HG03460 (cell line): ENCODE measurements around the gene CCDC116.

Source experiments
- ATAC-seq: cut with Tn5 transposase; IDR thresholded peaks from one replicate; pipeline ENCODE4 v1.9.1; 2021; ENCODE audit not compliant: unreplicated experiment

The CCDC116 gene

GRCh38 chr22:21679383-21679782, 46.8 kb downstream of the CCDC116 start:
- ATAC-seq = no peak

- no peak for ATAC-seq
Observed at GRCh38 chr22:21680830-21681565, 48.4 kb downstream of the CCDC116 start.

DNA sequence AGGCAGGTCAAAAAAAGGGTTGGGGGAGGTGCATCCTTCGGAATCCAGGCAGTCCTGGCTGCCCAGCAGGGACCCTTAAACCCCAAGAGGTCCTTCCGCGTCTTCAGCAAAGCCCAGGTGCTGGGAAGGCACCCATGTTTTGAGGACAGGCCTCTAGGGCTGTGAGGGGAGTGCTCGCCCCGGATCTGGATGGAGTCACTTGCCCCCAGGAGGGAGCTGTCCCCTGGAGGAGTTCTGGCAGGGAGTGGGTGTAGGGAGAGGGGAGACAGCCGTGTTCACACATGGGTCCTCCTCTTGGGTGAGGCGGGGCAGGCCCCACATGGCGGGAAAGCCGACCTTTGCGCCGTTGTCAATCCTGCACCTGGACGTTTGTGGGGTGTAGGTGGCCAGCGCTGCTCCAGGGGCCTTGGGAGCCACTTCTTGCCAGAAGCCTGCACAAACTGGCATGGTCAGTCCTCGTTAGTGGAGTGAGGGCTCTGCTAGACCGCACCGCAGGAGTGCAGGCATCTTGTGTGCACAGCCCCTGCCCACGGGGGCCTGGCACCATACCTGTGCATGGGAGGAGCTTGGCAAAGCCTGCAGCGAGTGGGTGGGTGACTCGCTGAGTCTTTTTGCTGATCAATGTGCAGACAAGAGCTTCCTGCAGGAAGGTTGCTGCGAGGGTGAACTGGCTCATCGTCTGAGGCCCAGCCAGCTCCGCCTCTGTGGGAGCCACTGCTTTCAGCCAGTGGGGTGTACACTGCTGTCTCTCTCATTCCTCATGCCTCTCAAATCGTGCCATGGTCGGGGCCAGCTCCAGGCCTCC, 49.2 kb downstream of the CCDC116 start:
- ATAC-seq = no peak

DNA sequence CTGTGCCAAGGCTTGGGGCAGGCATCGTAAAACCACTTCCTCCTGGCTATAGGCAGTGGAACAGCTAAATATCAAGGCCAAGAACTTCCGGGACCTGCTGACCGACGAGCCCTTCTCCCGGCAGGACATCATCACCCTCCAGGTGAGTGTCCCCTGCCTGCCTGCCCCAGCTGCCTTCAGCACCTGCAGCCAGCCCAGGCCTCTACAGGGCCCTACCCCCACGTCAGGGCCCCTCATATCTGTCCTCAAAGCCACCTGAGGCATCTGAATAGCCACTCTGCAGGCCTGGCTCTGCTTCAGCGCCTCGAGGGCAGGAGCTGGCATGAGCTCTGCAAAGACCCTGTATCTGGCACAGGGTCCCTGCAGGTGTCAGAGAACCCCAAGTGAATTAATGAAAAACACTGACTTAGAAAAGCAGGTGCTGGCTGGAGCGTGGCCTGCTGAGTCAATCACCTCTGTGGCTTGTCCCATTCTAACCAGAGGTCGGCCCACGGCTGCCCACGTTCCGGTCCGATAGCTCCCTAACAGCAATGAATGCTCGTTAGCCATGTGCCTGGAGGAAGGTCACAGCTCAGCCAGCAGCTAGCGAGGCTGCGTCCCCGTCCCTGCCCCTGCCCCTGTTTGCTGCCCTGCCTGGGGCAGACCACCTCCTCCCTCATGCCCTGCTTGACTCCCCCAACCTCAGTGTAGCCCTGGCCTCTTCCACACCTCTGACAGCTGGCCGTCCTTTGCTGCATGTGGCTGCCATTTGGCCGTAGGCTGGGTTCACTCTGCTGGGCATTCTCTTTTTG, 50.0 kb downstream of the CCDC116 start:
- no peak for ATAC-seq

DNA sequence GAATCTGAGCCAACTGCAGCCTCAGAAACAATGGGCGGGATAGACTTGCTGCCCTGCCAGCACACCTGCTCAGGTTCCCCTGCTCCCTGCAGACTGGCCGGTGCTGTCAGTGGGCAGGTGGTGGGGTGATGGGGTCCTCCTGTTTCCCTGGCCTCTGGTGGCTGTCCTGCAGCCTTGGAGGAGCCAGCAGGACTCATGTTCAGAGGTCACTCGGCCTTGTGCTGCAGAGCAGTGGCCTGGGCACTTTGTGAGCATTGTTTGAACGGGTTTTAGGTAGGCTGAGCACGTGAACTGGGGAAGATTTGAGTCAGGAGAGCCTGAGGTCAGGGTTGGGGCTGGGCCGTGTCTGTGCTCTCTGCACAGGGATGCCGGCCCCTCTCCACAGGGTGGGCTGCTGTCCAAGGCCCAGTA, 50.8 kb downstream of the CCDC116 start:
- no peak for ATAC-seq

DNA sequence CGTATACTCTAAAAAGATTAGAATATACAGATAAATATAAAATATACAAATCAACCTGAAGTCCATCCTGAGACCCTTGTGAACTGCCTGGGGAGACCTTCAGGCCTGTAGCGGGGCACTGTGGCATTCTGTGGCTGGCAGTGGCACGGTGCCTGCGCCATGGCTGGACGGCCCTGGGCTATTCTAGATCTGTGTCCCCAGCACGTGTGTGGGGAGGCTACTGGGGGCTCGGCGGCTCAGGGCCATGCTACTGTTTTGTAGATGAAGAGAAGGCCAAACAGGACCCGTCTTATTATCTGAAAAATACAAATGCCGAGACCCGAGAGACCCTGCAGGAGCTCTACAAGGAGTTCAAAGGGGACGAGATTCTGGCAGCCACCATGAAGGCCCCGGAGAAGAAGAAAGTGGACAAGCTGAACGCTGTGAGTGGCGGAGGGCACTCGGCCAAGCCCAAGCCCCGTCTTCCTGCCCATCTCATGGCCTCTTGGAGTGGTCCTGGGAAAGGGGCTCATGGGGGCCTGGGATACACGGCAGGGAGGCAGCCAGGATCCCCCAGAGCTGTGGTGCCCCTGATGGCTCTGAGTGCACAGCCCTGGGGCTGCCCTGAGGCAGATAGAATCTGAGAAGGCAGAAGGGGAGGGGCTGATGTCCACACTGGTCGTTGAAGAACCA, 52.1 kb downstream of the CCDC116 start:
- no peak for ATAC-seq

DNA sequence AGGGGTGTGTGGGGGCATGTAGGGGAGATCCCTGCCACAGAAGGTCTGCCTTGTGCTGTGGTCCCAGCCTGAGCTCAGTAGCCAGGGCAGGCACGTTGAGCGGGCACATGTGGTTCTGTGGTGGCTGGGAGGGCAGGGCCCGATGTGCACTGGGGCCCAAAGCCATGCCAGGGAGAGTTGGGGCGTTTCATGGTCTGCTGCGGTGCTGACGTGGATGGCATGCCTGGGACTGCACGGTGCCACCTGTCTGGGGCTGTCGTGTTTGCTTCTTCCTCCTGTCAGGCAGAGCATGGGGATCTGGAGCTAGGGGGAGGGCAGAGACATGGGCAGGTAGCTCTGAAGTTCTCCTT, 52.6 kb downstream of the CCDC116 start:
- ATAC-seq = no peak

DNA sequence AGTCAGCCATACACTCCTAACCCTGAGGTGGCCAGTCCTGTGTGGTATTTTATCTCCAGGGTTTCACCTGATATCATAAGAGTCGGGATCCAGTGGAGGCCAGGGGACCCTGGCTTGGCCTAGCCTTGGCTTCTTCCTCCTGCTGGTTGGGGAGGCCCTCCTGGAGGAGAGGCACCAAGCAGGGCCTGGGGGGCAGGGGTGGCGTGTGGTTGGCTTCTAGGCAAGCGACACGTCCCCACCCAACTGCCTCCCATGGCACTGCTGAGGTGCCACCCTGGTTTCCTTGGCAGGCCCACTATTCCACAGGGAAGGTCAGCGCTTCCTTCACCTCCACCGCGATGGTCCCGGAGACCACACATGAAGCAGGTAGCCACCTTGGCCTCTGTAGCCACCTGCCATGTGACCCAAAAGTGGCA, 53.6 kb downstream of the CCDC116 start:
- no peak for ATAC-seq
